ENCODE results near the gene PARD3.

PARD3 gene

GRCh38 chr10:34203966-34204630 is 611.0 kb downstream of the PARD3 start:
- no peak for DNase-seq
- no peaks in the 10 kb centered on the region for H3K36me3 Mint-ChIP-seq (ENCODE audit: low read depth)
- no peaks in the 10 kb centered on the region for H3K9me3 Mint-ChIP-seq
- H3K4me1 Mint-ChIP-seq = peaks cover 2% of the 10 kb centered on the region
- ATAC-seq = no peak
- H3K27ac Mint-ChIP-seq = no peak overlapping the region
- no peak overlapping the region for H3K4me3 Mint-ChIP-seq
- peaks cover 2% of the 10 kb centered on the region for H3K27me3 Mint-ChIP-seq

GRCh38 chr10:34200355-34200901 is 614.7 kb downstream of the PARD3 start:
- no peak for ATAC-seq
- no peak for DNase-seq
- H3K9me3 Mint-ChIP-seq = no peaks in the 10 kb centered on the region
- peaks cover 1% of the 10 kb centered on the region for H3K27me3 Mint-ChIP-seq
- no peak overlapping the region for H3K27ac Mint-ChIP-seq
- H3K4me3 Mint-ChIP-seq = no peak overlapping the region
- peaks cover 1% of the 10 kb centered on the region for H3K4me1 Mint-ChIP-seq
- H3K36me3 Mint-ChIP-seq (ENCODE audit: low read depth) = no peaks in the 10 kb centered on the region

- no peak for DNase-seq
- H3K27ac Mint-ChIP-seq = no peak overlapping the region
- no peaks in the 10 kb centered on the region for H3K4me1 Mint-ChIP-seq
- no peaks in the 10 kb centered on the region for H3K9me3 Mint-ChIP-seq
- no peak overlapping the region for H3K4me3 Mint-ChIP-seq
- ATAC-seq = no peak
- H3K27me3 Mint-ChIP-seq = no peaks in the 10 kb centered on the region
- no peaks in the 10 kb centered on the region for H3K36me3 Mint-ChIP-seq (ENCODE audit: low read depth)
Observed at GRCh38 chr10:34198953-34199352, 616.1 kb downstream of the PARD3 start.

GRCh38 chr10:34196058-34196433 is 619.0 kb downstream of the PARD3 start:
- Mint-ChIP-seq H3K4me3 (no peak overlapping the region), H3K27me3 (no peaks in the 10 kb centered on the region), H3K27ac (no peak overlapping the region), H3K9me3 (no peaks in the 10 kb centered on the region), H3K36me3 (ENCODE audit: low read depth) (no peaks in the 10 kb centered on the region), H3K4me1 (no peaks in the 10 kb centered on the region)
- ATAC-seq = no peak
- no peak for DNase-seq

- H3K4me3 Mint-ChIP-seq = no peak overlapping the region
- H3K27me3 Mint-ChIP-seq = no peaks in the 10 kb centered on the region
- H3K4me1 Mint-ChIP-seq = no peaks in the 10 kb centered on the region
- DNase-seq (no peak), ATAC-seq (no peak)
- H3K9me3 Mint-ChIP-seq = no peaks in the 10 kb centered on the region
- no peak overlapping the region for H3K27ac Mint-ChIP-seq
- no peaks in the 10 kb centered on the region for H3K36me3 Mint-ChIP-seq (ENCODE audit: low read depth)
Observed at GRCh38 chr10:34195364-34196057, 619.6 kb downstream of the PARD3 start.

- DNase-seq (no peak), ATAC-seq (no peak)
- H3K4me1 Mint-ChIP-seq = no peaks in the 10 kb centered on the region
- H3K9me3 Mint-ChIP-seq = no peaks in the 10 kb centered on the region
- no peak overlapping the region for H3K4me3 Mint-ChIP-seq
- no peaks in the 10 kb centered on the region for H3K36me3 Mint-ChIP-seq (ENCODE audit: low read depth)
- no peak overlapping the region for H3K27ac Mint-ChIP-seq
- no peaks in the 10 kb centered on the region for H3K27me3 Mint-ChIP-seq
Observed at GRCh38 chr10:34193931-34194626, 621.0 kb downstream of the PARD3 start.

DNA sequence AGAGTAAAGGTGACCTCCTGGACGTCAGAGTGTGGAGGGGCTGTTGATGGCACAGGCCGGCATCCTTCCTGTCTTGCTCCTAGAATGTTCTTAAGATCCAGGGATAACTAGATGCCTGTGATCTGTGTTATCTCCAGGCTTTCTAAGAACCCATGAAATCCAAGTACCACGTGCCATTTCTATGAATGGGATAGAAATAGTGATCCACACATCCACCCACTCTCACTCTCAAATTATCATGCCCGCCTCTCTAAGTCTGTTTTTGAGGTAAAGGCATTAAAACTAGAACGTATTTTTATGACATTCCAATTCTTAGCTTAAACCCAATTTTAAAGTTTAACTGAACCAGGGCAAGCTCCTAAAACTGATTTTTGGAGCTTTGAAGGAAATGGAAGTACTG is 622.5 kb downstream of the PARD3 start:
- H3K27me3 Mint-ChIP-seq = no peaks in the 10 kb centered on the region
- H3K36me3 Mint-ChIP-seq (ENCODE audit: low read depth) = no peaks in the 10 kb centered on the region
- no peak overlapping the region for H3K27ac Mint-ChIP-seq
- no peaks in the 10 kb centered on the region for H3K9me3 Mint-ChIP-seq
- ATAC-seq = no peak
- H3K4me1 Mint-ChIP-seq = no peaks in the 10 kb centered on the region
- DNase-seq = no peak
- H3K4me3 Mint-ChIP-seq = no peak overlapping the region

DNA sequence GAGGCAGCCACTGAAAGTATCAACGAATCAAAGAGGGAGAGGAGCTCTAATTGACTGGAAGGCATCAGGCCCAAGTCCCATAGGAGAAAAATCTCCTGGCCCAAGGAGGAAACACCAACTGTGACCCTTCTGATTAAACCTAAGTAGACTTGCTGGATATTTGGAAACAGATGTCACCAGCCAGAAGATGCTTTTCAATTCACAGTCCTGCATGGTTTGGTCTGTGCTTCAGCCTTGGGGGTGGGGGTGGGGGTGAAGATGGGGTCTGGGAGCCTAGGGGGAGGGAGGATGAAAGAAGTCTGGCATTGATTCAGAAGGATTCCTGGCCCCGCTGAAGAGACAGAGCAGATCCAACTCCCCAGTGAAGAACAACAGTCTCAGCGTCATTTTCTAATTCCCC is 623.7 kb downstream of the PARD3 start:
- Mint-ChIP-seq H3K27ac (no peak overlapping the region), H3K4me3 (no peak overlapping the region), H3K36me3 (ENCODE audit: low read depth) (no peaks in the 10 kb centered on the region), H3K9me3 (no peaks in the 10 kb centered on the region), H3K27me3 (no peaks in the 10 kb centered on the region), H3K4me1 (no peaks in the 10 kb centered on the region)
- DNase-seq (no peak), ATAC-seq (no peak)

GRCh38 chr10:34190580-34190979 is 624.5 kb downstream of the PARD3 start:
- Mint-ChIP-seq H3K27me3 (peaks cover 2% of the 10 kb centered on the region), H3K4me3 (no peak overlapping the region), H3K9me3 (no peaks in the 10 kb centered on the region), H3K27ac (no peak overlapping the region), H3K4me1 (no peaks in the 10 kb centered on the region), H3K36me3 (ENCODE audit: low read depth) (no peaks in the 10 kb centered on the region)
- ATAC-seq (no peak), DNase-seq (no peak)

- H3K27me3 Mint-ChIP-seq = peaks cover 2% of the 10 kb centered on the region
- ATAC-seq = no peak
Observed at GRCh38 chr10:34189830-34190229, 625.3 kb downstream of the PARD3 start.

DNA sequence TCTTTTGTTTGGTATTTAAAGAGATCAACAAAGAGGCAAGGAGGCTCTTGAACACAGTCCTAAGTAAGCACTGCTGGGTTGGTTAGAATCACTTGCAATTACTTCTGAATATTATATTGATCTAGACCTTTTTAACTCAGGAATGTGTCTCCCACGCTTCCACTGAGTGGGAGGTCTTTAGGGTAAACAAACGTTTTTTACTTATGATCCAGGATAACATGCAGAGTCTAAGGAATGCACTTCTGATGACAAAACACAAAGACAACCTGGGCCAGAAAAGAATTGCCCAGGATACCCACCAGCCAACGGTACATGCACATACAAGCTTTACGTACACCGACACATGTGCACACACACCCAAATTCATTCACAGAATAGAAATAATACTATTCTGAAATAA is 626.9 kb downstream of the PARD3 start:
- ATAC-seq = no peak
- Mint-ChIP-seq H3K27me3 (peaks cover 2% of the 10 kb centered on the region), H3K27ac (no peak overlapping the region), H3K4me1 (no peaks in the 10 kb centered on the region), H3K36me3 (ENCODE audit: low read depth) (no peaks in the 10 kb centered on the region), H3K4me3 (no peak overlapping the region), H3K9me3 (no peaks in the 10 kb centered on the region)
- DNase-seq = no peak

More at GRCh38 chr10:34189830-34190229, 625.3 kb downstream of the PARD3 start:
- DNase-seq = no peak
- Mint-ChIP-seq H3K4me3 (no peak overlapping the region), H3K4me1 (no peaks in the 10 kb centered on the region), H3K27ac (no peak overlapping the region), H3K9me3 (no peaks in the 10 kb centered on the region), H3K36me3 (ENCODE audit: low read depth) (no peaks in the 10 kb centered on the region)

GRCh38 chr10:34187201-34187600 is 627.9 kb downstream of the PARD3 start:
- H3K27me3 Mint-ChIP-seq = peaks cover 2% of the 10 kb centered on the region
- H3K36me3 Mint-ChIP-seq (ENCODE audit: low read depth) = no peaks in the 10 kb centered on the region
- no peaks in the 10 kb centered on the region for H3K4me1 Mint-ChIP-seq
- H3K27ac Mint-ChIP-seq = no peak overlapping the region
- no peaks in the 10 kb centered on the region for H3K9me3 Mint-ChIP-seq
- DNase-seq = no peak
- no peak for ATAC-seq
- H3K4me3 Mint-ChIP-seq = no peak overlapping the region

DNA sequence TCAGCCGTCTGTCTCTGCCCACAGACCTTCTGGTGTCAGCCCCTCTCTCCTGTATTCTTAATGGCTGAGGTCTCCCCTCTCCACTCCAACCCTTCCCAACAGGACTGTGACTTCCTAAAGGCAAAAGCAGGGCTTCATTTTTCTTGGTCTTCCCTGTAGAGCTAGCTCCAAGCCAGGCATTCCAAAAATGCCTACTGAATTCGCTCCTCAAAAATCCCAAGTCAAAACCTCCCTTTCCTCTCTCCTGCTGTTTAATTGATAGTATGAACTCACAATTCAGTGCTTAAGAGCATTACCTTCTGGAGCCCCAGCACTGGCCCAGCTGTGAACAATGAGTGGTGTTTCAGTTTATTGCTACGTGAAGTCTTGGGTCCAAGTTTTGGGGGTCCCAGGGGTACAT is 628.4 kb downstream of the PARD3 start:
- H3K27me3 Mint-ChIP-seq = peaks cover 2% of the 10 kb centered on the region
- no peaks in the 10 kb centered on the region for H3K36me3 Mint-ChIP-seq (ENCODE audit: low read depth)
- no peak overlapping the region for H3K4me3 Mint-ChIP-seq
- no peaks in the 10 kb centered on the region for H3K9me3 Mint-ChIP-seq
- no peak for DNase-seq
- no peaks in the 10 kb centered on the region for H3K4me1 Mint-ChIP-seq
- no peak for ATAC-seq
- H3K27ac Mint-ChIP-seq = no peak overlapping the region

- no peak overlapping the region for H3K4me3 Mint-ChIP-seq
- ATAC-seq = no peak
- no peak overlapping the region for H3K27ac Mint-ChIP-seq
- H3K4me1 Mint-ChIP-seq = no peaks in the 10 kb centered on the region
- no peaks in the 10 kb centered on the region for H3K9me3 Mint-ChIP-seq
- no peaks in the 10 kb centered on the region for H3K36me3 Mint-ChIP-seq (ENCODE audit: low read depth)
- H3K27me3 Mint-ChIP-seq = peaks cover 2% of the 10 kb centered on the region
- no peak for DNase-seq
Observed at GRCh38 chr10:34185998-34186397, 629.1 kb downstream of the PARD3 start.

- no peak overlapping the region for H3K4me3 Mint-ChIP-seq
- DNase-seq (no peak), ATAC-seq (no peak)
- H3K27ac Mint-ChIP-seq = no peak overlapping the region
- peaks cover 2% of the 10 kb centered on the region for H3K27me3 Mint-ChIP-seq
- no peaks in the 10 kb centered on the region for H3K4me1 Mint-ChIP-seq
- H3K9me3 Mint-ChIP-seq = no peaks in the 10 kb centered on the region
- no peaks in the 10 kb centered on the region for H3K36me3 Mint-ChIP-seq (ENCODE audit: low read depth)
Observed at GRCh38 chr10:34184939-34185386, 630.1 kb downstream of the PARD3 start.
